ENCODE data around the gene FBXL13. TPM values are rescaled to one million over a fixed set of nuclear protein-coding genes. Genes with fewer than 3 reads are reported as not detected.
A peak's percentile ranks its signal among the peaks of the same experiment; 100 is the strongest.
"Not testable (repeated sequence)": the region's sequence is repeated elsewhere in the genome, so short reads cannot be mapped to it uniquely, and the experiment has no call there.

The FBXL13 gene
- total and polyA plus RNA-seq, 12 donors: 0.61 to 6.8 (median 2.7) TPM

DNA sequence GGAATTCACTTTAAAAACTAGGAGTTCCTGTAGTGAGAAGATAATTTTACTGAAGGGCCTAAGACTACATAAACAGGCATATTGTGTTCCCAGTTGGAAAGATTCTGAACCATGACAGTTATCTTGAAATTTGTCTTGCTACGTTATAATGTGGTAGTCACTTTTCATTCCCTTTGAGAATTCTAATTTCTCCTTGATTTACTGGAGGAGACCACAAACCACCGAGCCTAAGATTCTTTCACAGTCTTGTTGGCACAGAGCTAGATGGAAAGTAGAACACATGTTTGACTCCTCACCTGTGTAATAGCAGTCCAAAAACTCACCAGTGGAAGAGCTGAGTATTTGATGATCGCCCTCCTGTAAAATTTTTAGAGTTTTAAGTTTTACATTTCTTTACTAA is 5.2 kb upstream of the FBXL13 start:
- H3K9me3 ChIP-seq (replicated peaks in 1 of 3): no peaks in the 10 kb centered on the region
- no peaks in the 10 kb centered on the region for H3K27me3 ChIP-seq
- H3K36me3 ChIP-seq (replicated peaks in 1 of 2): peaks cover 0 to 11% of the 10 kb centered on the region in 2 donors
- DNase-seq: no peak
- no peak overlapping the region for H3K27ac ChIP-seq
- no peak for TF ChIP-seq CTCF (IDR thresholded peaks at IDR 0.05)
- no peak for TF ChIP-seq POLR2A (IDR thresholded peaks at IDR 0.05)
- H3K4me3 ChIP-seq: no peak overlapping the region
- 90 to 92% (median 91%) methylated on average over 3 of the region's 3 CpGs for WGBS, 4 donors
- intact Hi-C loops (cut with DNase I): no loop called here
- peaks cover 4 to 21% of the 10 kb centered on the region in 2 donors for H3K4me1 ChIP-seq (replicated peaks in 1 of 2)

DNA sequence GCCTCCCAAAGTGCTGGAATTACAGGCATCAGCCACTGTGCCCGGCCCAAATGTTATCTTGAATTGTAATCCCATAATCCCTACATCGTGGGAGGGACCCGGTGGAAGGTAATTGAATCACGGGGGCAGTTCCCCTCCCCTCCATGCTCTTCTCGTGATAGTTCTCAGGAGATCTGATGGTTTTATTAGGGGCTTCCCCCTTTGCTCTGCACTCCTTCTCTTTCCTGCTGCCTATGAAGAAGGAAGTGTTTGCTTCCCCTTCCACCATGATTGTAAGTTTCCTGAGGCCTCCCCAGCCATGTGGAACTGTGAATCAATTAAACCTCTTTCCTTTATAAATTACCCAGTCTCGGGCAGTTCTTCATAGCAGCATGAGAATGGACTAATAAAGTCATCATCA is 3.6 kb upstream of the FBXL13 start:
- H3K9me3 ChIP-seq (replicated peaks in 1 of 3); intact Hi-C loops (cut with DNase I): not testable (repeated sequence)

GRCh38 chr7:103077318-103077717 is 2.7 kb upstream of the FBXL13 start:
- Histone ChIP-seq H3K27me3 (no peaks in the 10 kb centered on the region), H3K36me3 (replicated peaks in 1 of 2) (no peaks in the 10 kb centered on the region), H3K27ac (no peak overlapping the region), H3K4me1 (replicated peaks in 1 of 2) (peaks cover 10 to 29% of the 10 kb centered on the region in 2 donors), H3K4me3 (no peak overlapping the region), H3K9me3 (replicated peaks in 1 of 3) (no peaks in the 10 kb centered on the region)
- WGBS, 4 donors: 92 to 96% (median 94%) methylated on average over 3 of the region's 3 CpGs
- DNase-seq: no peak
- intact Hi-C loops (cut with DNase I): no loop called here
- no peak for TF ChIP-seq POLR2A (IDR thresholded peaks at IDR 0.05)
- no peak for TF ChIP-seq CTCF (IDR thresholded peaks at IDR 0.05)

More for the DNA sequence above, 3.6 kb upstream of the FBXL13 start:
- DNase-seq; H3K36me3 ChIP-seq (replicated peaks in 1 of 2); H3K27me3 ChIP-seq; H3K4me3 ChIP-seq; H3K27ac ChIP-seq: not testable (repeated sequence)
- peaks cover 10 to 29% of the 10 kb centered on the region in 2 donors for H3K4me1 ChIP-seq (replicated peaks in 1 of 2)
- WGBS, 4 donors: 77 to 90% (median 85%) methylated on average over 6 of the region's 6 CpGs

GRCh38 chr7:103076764-103077163 is 2.2 kb upstream of the FBXL13 start:
- no peak for TF ChIP-seq CTCF (IDR thresholded peaks at IDR 0.05)
- no peak for TF ChIP-seq POLR2A (IDR thresholded peaks at IDR 0.05)
- 87 to 92% (median 89%) methylated on average over 7 of the region's 7 CpGs for WGBS, 4 donors
- Histone ChIP-seq H3K4me1 (replicated peaks in 1 of 2) (peaks cover 10 to 29% of the 10 kb centered on the region in 2 donors), H3K9me3 (replicated peaks in 1 of 3) (no peaks in the 10 kb centered on the region), H3K4me3 (no peak overlapping the region), H3K27me3 (no peaks in the 10 kb centered on the region), H3K27ac (no peak overlapping the region), H3K36me3 (replicated peaks in 1 of 2) (no peaks in the 10 kb centered on the region)
- intact Hi-C loops (cut with DNase I): no loop called here
- DNase-seq: peak in 1 of 7 donors; percentile 21

DNA sequence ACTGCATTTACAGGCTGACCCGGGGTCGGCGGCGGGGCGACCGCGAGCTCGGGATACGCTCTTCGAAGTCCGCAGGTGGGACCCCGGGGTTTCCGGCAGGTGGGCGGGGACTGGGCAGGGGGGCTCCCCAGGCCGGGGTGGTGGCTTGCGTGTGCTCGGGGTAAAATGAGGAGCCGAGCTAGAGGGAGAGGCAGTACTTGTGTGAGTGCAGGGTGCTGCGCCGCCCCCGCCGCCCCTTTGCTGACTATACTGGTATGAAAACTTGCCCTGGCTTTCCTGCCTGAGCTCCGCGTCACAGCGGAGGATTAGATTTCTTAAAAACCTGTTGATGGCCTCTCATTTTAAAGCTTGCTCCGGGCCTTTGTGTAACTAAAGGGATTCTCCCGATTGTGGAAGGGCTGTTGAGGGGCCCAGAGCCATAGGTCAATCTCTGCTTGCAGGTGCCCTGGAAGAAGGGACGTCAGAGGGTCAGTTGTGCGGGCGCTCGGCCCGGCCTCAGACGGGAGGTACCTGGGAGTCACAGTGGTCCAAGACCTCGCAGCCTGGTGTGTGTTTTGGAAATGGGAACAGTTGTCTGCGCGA is 832 bp upstream of the FBXL13 start:
- WGBS, 4 donors: 1 to 2% (median 1%) methylated on average over 11 to 36 of the region's 36 CpGs
- Histone ChIP-seq H3K9me3 (replicated peaks in 1 of 3) (no peaks in the 10 kb centered on the region), H3K27ac (peak overlapping the region; percentile 80 to 98 (median 88)), H3K4me1 (replicated peaks in 1 of 2) (peaks cover 10 to 29% of the 10 kb centered on the region in 2 donors), H3K36me3 (replicated peaks in 1 of 2) (no peaks in the 10 kb centered on the region), H3K4me3 (peak overlapping the region in 3 of 4 donors; percentile 36 to 97 (median 92)), H3K27me3 (no peaks in the 10 kb centered on the region)
- no peak for TF ChIP-seq POLR2A (IDR thresholded peaks at IDR 0.05)
- no peak for TF ChIP-seq CTCF (IDR thresholded peaks at IDR 0.05)
- peak; percentile 53 to 80 (median 66) for DNase-seq
- intact Hi-C loops (cut with DNase I): no loop called here
